GM21737 (cell line): ENCODE measurements around the gene RPAP2.

Source experiments
- ATAC-seq: cut with Tn5 transposase; IDR thresholded peaks from one replicate; pipeline ENCODE4 v1.9.1; 2021; ENCODE audit warnings: mild to moderate bottlenecking, moderate library complexity; ENCODE audit not compliant: unreplicated experiment

RPAP2 gene

GRCh38 chr1:92445865-92446264, 147.0 kb downstream of the RPAP2 start:
- ATAC-seq, result no peak

GRCh38 chr1:92446546-92446945, 147.7 kb downstream of the RPAP2 start:
- no peak for ATAC-seq

GRCh38 chr1:92447033-92447681, 148.3 kb downstream of the RPAP2 start:
- no peak for ATAC-seq

- no peak for ATAC-seq
Measured at GRCh38 chr1:92447976-92448375, 149.1 kb downstream of the RPAP2 start.
